Activated naive CD8-positive, alpha-beta T cell treated with anti-CD3 and anti-CD28 coated beads, Interleukin-2, amount 50 U/mL, for 16 hours (primary cell): ENCODE measurements around the gene WNT7A.
"Not testable (repeated sequence)": the region's sequence is repeated elsewhere in the genome, so short reads cannot be mapped to it uniquely, and the experiment has no call there.

ENCODE experiments used
- DNase-seq: peaks from one replicate; pipeline ENCODE4 v3.0.0-alpha.2; 2020; ENCODE audit warnings: low read depth, low spot score

Gene WNT7A

GRCh38 chr3:13865581-13865980 lies 14.3 kb downstream of the WNT7A start:
- no peak for DNase-seq

GRCh38 chr3:13865106-13865505 lies 14.8 kb downstream of the WNT7A start:
- DNase-seq: no peak

GRCh38 chr3:13863965-13864595 lies 15.8 kb downstream of the WNT7A start:
- DNase-seq: no peak

- no peak for DNase-seq
These were observed 16.4 kb downstream of the WNT7A start for GRCh38 chr3:13863382-13863952.

- no peak for DNase-seq
These were observed 18.4 kb downstream of the WNT7A start for GRCh38 chr3:13861461-13861860.

- no peak for DNase-seq
These were observed 19.9 kb downstream of the WNT7A start for GRCh38 chr3:13860001-13860400.

- no peak for DNase-seq
These were observed 20.9 kb downstream of the WNT7A start for GRCh38 chr3:13858768-13859520.

GRCh38 chr3:13857702-13858380 lies 22.0 kb downstream of the WNT7A start:
- DNase-seq: no peak

GRCh38 chr3:13856628-13857027 lies 23.2 kb downstream of the WNT7A start:
- not testable (repeated sequence) for DNase-seq

- no peak for DNase-seq
These were observed 23.9 kb downstream of the WNT7A start for GRCh38 chr3:13856006-13856405.

- DNase-seq: no peak
These were observed 25.4 kb downstream of the WNT7A start for GRCh38 chr3:13854492-13854891.

GRCh38 chr3:13853978-13854296 lies 25.9 kb downstream of the WNT7A start:
- no peak for DNase-seq

GRCh38 chr3:13853256-13853977 lies 26.5 kb downstream of the WNT7A start:
- DNase-seq: no peak

- DNase-seq: no peak
These were observed 27.2 kb downstream of the WNT7A start for GRCh38 chr3:13852638-13853009.

GRCh38 chr3:13851997-13852637 lies 27.8 kb downstream of the WNT7A start:
- no peak for DNase-seq

- DNase-seq: no peak
These were observed 28.6 kb downstream of the WNT7A start for GRCh38 chr3:13851091-13851849.

- no peak for DNase-seq
These were observed 29.5 kb downstream of the WNT7A start for GRCh38 chr3:13850161-13850945.

- no peak for DNase-seq
These were observed 30.9 kb downstream of the WNT7A start for GRCh38 chr3:13849018-13849417.

- DNase-seq: no peak
These were observed 32.9 kb downstream of the WNT7A start for GRCh38 chr3:13846716-13847570.
